HG02588 (cell line): ENCODE measurements around the gene SEC23IP.
"Not testable (repeated sequence)": the region's sequence is repeated elsewhere in the genome, so short reads cannot be mapped to it uniquely, and the experiment has no call there.

Experiments
- ATAC-seq: cut with Tn5 transposase; IDR thresholded peaks from one replicate; pipeline ENCODE4 v1.9.1; 2021; ENCODE audit warnings: mild to moderate bottlenecking, moderate library complexity; ENCODE audit not compliant: unreplicated experiment

The SEC23IP gene

GRCh38 chr10:119878524-119878923 lies 14.0 kb upstream of the SEC23IP start:
- no peak for ATAC-seq

- not testable (repeated sequence) for ATAC-seq
Measured at GRCh38 chr10:119883901-119884611, 8.5 kb upstream of the SEC23IP start.

GRCh38 chr10:119886070-119886469 lies 6.5 kb upstream of the SEC23IP start:
- ATAC-seq, result not testable (repeated sequence)

- not testable (repeated sequence) for ATAC-seq
Measured at GRCh38 chr10:119888715-119889114, 3.8 kb upstream of the SEC23IP start.

GRCh38 chr10:119889201-119889600 lies 3.3 kb upstream of the SEC23IP start:
- not testable (repeated sequence) for ATAC-seq

- ATAC-seq, result not testable (repeated sequence)
Measured at GRCh38 chr10:119890307-119890706, 2.2 kb upstream of the SEC23IP start.

GRCh38 chr10:119891849-119892187 lies 712 bp upstream of the SEC23IP start:
- ATAC-seq, result not testable (repeated sequence)

GRCh38 chr10:119893074-119893473 lies 544 bp downstream of the SEC23IP start:
- no peak for ATAC-seq

- no peak for ATAC-seq
Measured at GRCh38 chr10:119893845-119894427, 1.4 kb downstream of the SEC23IP start.

- ATAC-seq, result no peak
Measured at GRCh38 chr10:119896061-119896655, 3.6 kb downstream of the SEC23IP start.

- ATAC-seq, result no peak
Measured at GRCh38 chr10:119896937-119897770, 4.6 kb downstream of the SEC23IP start.

- ATAC-seq, result no peak
Measured at GRCh38 chr10:119898577-119898976, 6.0 kb downstream of the SEC23IP start.

GRCh38 chr10:119903946-119904666 lies 11.6 kb downstream of the SEC23IP start:
- no peak for ATAC-seq

- not testable (repeated sequence) for ATAC-seq
Measured at GRCh38 chr10:119907695-119908094, 15.2 kb downstream of the SEC23IP start.

- ATAC-seq, result no peak
Measured at GRCh38 chr10:119908166-119908565, 15.6 kb downstream of the SEC23IP start.

GRCh38 chr10:119910689-119911088 lies 18.2 kb downstream of the SEC23IP start:
- no peak for ATAC-seq

GRCh38 chr10:119917777-119918176 lies 25.2 kb downstream of the SEC23IP start:
- ATAC-seq, result no peak

- ATAC-seq, result no peak
Measured at GRCh38 chr10:119919271-119919670, 26.7 kb downstream of the SEC23IP start.

- peak; percentile 74 for ATAC-seq
Measured at GRCh38 chr10:119919826-119920225, 27.3 kb downstream of the SEC23IP start.

- no peak for ATAC-seq
Measured at GRCh38 chr10:119928411-119928810, 35.9 kb downstream of the SEC23IP start.

GRCh38 chr10:119931871-119932270 lies 39.3 kb downstream of the SEC23IP start:
- no peak for ATAC-seq
